SK-N-SH treated with all-trans-retinoic acid at 6 μM for 48 hours (cell line): ENCODE measurements around the gene FMO5.

Experiments used
- ATAC-seq: fragments of 200-7000 bp; cut with Tn5 transposase; 3 replicates; pipeline ENCODE4 v1.9.1; 2020; ENCODE audit warnings: mild to moderate bottlenecking, moderate library complexity
- ARNTL ChIP-seq: fragments of 450-650 bp; formaldehyde crosslinking; IDR thresholded peaks from 2 replicates; pipeline ENCODE4 v1.5.0; 2020; ENCODE audit warnings: low read depth, mild to moderate bottlenecking, moderate library complexity, borderline replicate concordance
- BACH2 ChIP-seq: fragments of 250-450 bp; sonication (Bioruptor Pico); IDR thresholded peaks from 2 replicates; pipeline ENCODE4 v1.9.0; 2021; ENCODE audit warnings: mild to moderate bottlenecking, borderline replicate concordance
- CREB5 ChIP-seq: fragments of 250-450 bp; sonication (Bioruptor Pico); IDR thresholded peaks from 2 replicates; pipeline ENCODE4 v1.5.1; 2020; ENCODE audit warnings: low read depth, mild to moderate bottlenecking, moderate library complexity
- CSRNP3 ChIP-seq: fragments of 250-450 bp; sonication (Bioruptor Pico); IDR thresholded peaks from 2 replicates; pipeline ENCODE4 v1.5.1; 2021; ENCODE audit warnings: mild to moderate bottlenecking, moderate library complexity
- ESRRG ChIP-seq: fragments of 250-450 bp; sonication (Bioruptor Pico); IDR thresholded peaks from 2 replicates; pipeline ENCODE4 v1.6.1; 2021; ENCODE audit warnings: mild to moderate bottlenecking
- ISL1 ChIP-seq: fragments of 250-450 bp; sonication (Bioruptor Pico); IDR thresholded peaks from 2 replicates; pipeline ENCODE4 v2.1.2; 2022; ENCODE audit warnings: mild to moderate bottlenecking, moderate library complexity
- OSR1 ChIP-seq: fragments of 250-450 bp; sonication (Bioruptor Pico); IDR thresholded peaks from 2 replicates; pipeline ENCODE4 v1.8.0; 2022; ENCODE audit warnings: moderate library complexity, mild to moderate bottlenecking, inconsistent platforms
- PATZ1 ChIP-seq: fragments of 250-450 bp; sonication (Bioruptor Pico); IDR thresholded peaks from 2 replicates; pipeline ENCODE4 v1.8.0; 2020; ENCODE audit warnings: mild to moderate bottlenecking, moderate library complexity, borderline replicate concordance
- POU6F1 ChIP-seq: fragments of 250-450 bp; sonication (Bioruptor Pico); IDR thresholded peaks from 2 replicates; pipeline ENCODE4 v1.8.0; 2021; ENCODE audit warnings: low read depth, mild to moderate bottlenecking, moderate library complexity, borderline replicate concordance
- PPARA ChIP-seq: fragments of 250-450 bp; sonication (Bioruptor Pico); IDR thresholded peaks from 2 replicates; pipeline ENCODE4 v1.5.0; 2020; ENCODE audit warnings: mild to moderate bottlenecking, borderline replicate concordance
- RARB ChIP-seq: fragments of 250-450 bp; sonication (Bioruptor Pico); IDR thresholded peaks from 2 replicates; pipeline ENCODE4 v1.8.0; 2021; ENCODE audit warnings: mild to moderate bottlenecking, moderate library complexity
- SNAI2 ChIP-seq: fragments of 250-450 bp; sonication (Bioruptor Pico); IDR thresholded peaks from 2 replicates; pipeline ENCODE4 v1.5.0; 2020; ENCODE audit warnings: mild to moderate bottlenecking, moderate library complexity
- TCF4 ChIP-seq: fragments of 250-450 bp; sonication (Bioruptor Pico); IDR thresholded peaks from 2 replicates; pipeline ENCODE4 v1.8.0; 2021; ENCODE audit warnings: mild to moderate bottlenecking, moderate library complexity, borderline replicate concordance
- TOX ChIP-seq: fragments of 250-450 bp; sonication (Bioruptor Pico); IDR thresholded peaks from 2 replicates; pipeline ENCODE4 v1.8.0; 2021; ENCODE audit warnings: mild to moderate bottlenecking, moderate library complexity, borderline replicate concordance
- TSHZ2 ChIP-seq: fragments of 250-450 bp; sonication (Bioruptor Pico); IDR thresholded peaks from 2 replicates; pipeline ENCODE4 v1.5.0; 2020; ENCODE audit warnings: mild to moderate bottlenecking, moderate library complexity
- ZFP3 ChIP-seq: fragments of 250-450 bp; sonication (Bioruptor Pico); IDR thresholded peaks from 2 replicates; pipeline ENCODE4 v1.5.0; 2020; ENCODE audit warnings: mild to moderate bottlenecking, moderate library complexity
- ZFP30 ChIP-seq: fragments of 450-650 bp; formaldehyde crosslinking; IDR thresholded peaks from 2 replicates; pipeline ENCODE4 v1.5.0; 2022; ENCODE audit warnings: mild to moderate bottlenecking, moderate library complexity
- ZNF565 ChIP-seq: fragments of 450-650 bp; formaldehyde crosslinking; conservative IDR thresholded peaks from 2 replicates; pipeline ENCODE4 v1.5.0; 2020; ENCODE audit warnings: low read depth, mild to moderate bottlenecking, moderate library complexity
- ZNF70 ChIP-seq: fragments of 450-650 bp; formaldehyde crosslinking; IDR thresholded peaks from 2 replicates; pipeline ENCODE4 v1.5.0; 2020; ENCODE audit warnings: mild to moderate bottlenecking, moderate library complexity
- ZNF8 ChIP-seq: fragments of 450-650 bp; formaldehyde crosslinking; IDR thresholded peaks from 2 replicates; pipeline ENCODE4 v1.5.0; 2020; ENCODE audit warnings: mild to moderate bottlenecking, moderate library complexity

The FMO5 gene

GRCh38 chr1:147252540-147252939 is 27.4 kb upstream of the FMO5 start:
- no peak for ATAC-seq
- TF ChIP-seq ISL1: no peak
- no peak for TF ChIP-seq TSHZ2 (CRISPR knock-in tag)
- TF ChIP-seq TOX (CRISPR knock-in tag): no peak
- no peak for TF ChIP-seq ZFP3 (CRISPR knock-in tag)
- TF ChIP-seq PATZ1 (CRISPR knock-in tag): no peak
- no peak for TF ChIP-seq RARB (CRISPR knock-in tag)
- no peak for TF ChIP-seq BACH2 (CRISPR knock-in tag)

- ATAC-seq: no peak
- TF ChIP-seq ZNF565 (no peak), ISL1 (no peak), OSR1 (CRISPR knock-in tag) (no peak), ZNF70 (CRISPR knock-in tag) (no peak)
Observed at GRCh38 chr1:147247656-147248238, 22.6 kb upstream of the FMO5 start.

- ATAC-seq: no peak
- TF ChIP-seq ZNF8 (CRISPR knock-in tag): no peak
- no peak for TF ChIP-seq POU6F1 (CRISPR knock-in tag)
- TF ChIP-seq ESRRG (CRISPR knock-in tag): no peak
- no peak for TF ChIP-seq ZFP30 (CRISPR knock-in tag)
- TF ChIP-seq ISL1: no peak
- no peak for TF ChIP-seq CREB5
- no peak for TF ChIP-seq TOX (CRISPR knock-in tag)
- TF ChIP-seq ZNF565: no peak
- TF ChIP-seq TSHZ2 (CRISPR knock-in tag): no peak
- TF ChIP-seq, all 23 proteins: peak for 0
Observed at GRCh38 chr1:147246910-147247655, 21.9 kb upstream of the FMO5 start.

- ATAC-seq: no peak
- TF ChIP-seq ESRRG (CRISPR knock-in tag) (no peak), ZFP3 (CRISPR knock-in tag) (no peak), BACH2 (CRISPR knock-in tag) (no peak), PPARA (CRISPR knock-in tag) (no peak), CSRNP3 (CRISPR knock-in tag) (no peak), ARNTL (CRISPR knock-in tag) (no peak), ZNF70 (CRISPR knock-in tag) (no peak), TCF4 (CRISPR knock-in tag) (no peak), SNAI2 (CRISPR knock-in tag) (no peak)
Observed at GRCh38 chr1:147246044-147246690, 21.0 kb upstream of the FMO5 start.
